GM12892 (cell line): ENCODE results near the gene MCMBP.

ENCODE experiments used
- POLR2A ChIP-seq: IDR thresholded peaks from 2 replicates; pipeline ENCODE4 v1.6.1; 2011; ENCODE audit warnings: low read depth, low read length, control low read depth
- POLR2AphosphoS5 ChIP-seq: IDR thresholded peaks from 2 replicates; pipeline ENCODE4 v1.6.1; 2011; ENCODE audit warnings: low read depth, low read length, control low read depth

DNA sequence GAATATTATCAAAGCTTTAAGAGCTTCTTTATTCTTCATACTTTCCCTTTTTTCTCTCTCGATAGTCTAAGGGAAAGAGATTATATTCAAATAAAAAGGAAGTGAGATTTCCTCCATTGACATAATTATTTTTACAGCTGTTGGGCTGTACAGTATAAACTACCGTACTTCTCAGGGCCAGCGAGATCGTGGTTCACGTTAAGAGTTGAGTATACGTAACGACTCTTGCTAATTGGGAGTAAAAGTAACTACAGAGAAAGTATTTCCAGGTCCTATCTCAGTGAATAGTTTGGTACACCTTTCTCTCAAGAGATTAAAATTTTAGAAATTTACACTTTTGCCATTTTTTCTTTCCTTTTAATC is 89.0 kb downstream of the MCMBP start:
- TF ChIP-seq POLR2A (no peak), POLR2AphosphoS5 (no peak)
